HG03571 (cell line): ENCODE data around the gene TSR1.
A peak's percentile ranks its signal among the peaks of the same experiment; 100 is the strongest.

ENCODE experiments used
- ATAC-seq: cut with Tn5 transposase; IDR thresholded peaks from one replicate; pipeline ENCODE4 v1.9.1; 2021; ENCODE audit not compliant: unreplicated experiment

Gene TSR1

DNA sequence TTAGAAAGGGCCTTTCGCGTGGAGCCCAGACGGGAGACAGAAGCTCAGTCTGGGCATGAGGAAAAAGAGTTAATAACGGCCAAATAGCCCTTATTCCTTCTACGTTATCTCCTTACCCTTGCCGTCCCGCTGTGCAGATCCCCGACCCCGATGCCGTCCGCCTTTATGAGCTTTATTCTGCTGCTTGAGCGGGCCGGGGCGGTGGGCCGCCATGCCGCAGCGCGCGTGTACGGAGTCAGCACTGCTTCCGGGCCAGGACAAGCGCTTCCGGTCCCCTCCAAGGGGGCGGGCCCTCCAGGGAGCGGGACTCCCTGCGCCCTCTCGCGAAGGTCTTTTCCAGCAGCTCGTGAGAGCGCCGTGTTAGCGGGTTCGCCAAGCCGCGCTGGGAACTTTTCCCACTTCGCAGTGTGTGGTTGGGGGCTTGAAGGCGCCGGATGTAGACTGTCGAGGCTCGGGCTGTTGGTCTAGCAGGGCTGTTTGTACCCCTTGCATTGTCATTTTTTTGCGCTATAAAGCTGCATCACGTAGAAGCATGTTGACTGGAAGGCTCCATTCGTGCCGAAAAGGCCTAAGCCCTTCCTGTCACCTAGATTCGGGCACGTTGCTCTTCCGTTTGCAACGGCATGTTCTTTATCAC, at the start of gene TSR1:
TSR1 (minus strand) TSS at position 243 of the 637 bp plus-strand sequence; CDS start at position 213, 30 bp downstream.
- peak; percentile 67 for ATAC-seq

DNA sequence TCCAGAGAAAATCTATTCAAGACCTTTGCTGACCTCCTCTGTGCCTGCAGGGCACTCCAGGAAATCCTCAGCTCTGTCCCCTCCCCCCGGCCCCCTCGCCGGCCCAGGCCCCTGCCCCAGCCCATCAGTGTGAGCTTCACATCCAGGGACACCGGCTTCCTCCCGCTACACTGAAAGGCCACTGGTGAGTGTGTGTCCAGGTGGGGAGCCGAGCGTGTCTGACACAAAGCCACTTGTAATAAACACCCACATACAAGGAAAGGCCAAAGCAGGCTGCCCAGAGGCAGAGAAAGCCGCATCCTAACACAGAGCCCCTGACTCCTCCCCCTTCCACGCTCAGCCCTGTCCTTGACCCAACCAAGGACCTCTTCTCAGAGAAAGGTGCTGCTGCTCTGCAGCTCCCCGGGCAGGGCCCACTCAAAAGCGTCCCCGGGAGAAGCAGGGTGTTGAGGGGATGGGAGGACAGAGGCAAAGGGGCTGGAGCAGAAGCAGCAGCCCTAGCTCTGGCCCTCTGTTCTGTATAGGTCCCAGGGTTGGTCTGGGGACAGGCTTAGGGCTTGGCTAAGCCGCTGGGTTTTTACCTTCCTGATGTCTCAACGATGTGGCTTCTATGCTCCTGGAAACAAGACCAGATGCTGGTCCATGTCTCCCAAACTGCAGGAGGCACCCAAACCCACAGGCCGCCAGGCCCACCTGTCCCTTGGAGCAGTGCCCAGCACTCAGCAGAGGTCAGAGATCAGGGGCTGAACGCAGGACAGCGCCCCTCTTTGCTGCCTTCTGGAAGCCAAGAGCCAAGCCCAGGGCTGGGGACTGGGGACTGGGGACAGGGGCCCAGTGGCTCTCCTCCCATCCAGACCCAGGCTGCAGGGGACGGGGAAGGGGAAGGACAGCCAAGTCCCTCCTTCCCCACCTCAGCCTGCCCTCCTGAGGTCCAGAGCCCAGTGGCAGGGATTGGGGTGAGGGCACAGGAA, 49.3 kb upstream of the TSR1 start:
- ATAC-seq = no peak

DNA sequence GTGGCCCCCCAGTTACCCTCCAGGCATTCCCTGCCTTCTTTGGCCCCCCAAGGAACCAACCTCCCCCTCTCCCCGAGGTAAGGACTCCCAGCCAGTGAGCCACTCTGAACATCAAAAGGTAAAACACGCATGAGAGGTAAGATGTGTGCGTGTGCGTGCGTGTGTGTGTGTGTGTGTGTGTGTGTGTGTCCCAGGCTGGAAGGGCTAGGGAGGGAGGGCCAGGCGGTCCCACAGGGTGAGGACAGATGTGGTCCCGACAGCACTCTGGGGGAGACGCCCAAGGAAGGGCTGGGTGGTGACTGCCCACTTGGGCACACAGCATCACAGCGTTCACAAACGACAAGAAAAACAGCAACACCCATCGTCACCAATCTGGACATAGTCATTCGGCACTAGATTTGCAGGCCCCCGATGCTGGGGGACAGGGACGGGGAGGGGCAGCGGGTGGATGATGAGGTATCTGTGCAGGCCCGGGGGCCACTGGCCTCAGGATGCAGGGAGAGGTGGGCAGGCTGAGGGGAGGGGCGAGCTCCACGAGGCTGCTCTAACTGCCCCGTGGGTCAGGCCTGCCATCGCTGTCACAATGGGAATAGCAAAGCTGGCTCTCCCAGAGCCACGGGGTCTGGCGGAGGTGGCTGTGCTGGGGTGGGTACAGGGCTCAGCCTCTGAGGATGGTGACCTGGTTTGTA, 48.3 kb upstream of the TSR1 start:
- no peak for ATAC-seq

DNA sequence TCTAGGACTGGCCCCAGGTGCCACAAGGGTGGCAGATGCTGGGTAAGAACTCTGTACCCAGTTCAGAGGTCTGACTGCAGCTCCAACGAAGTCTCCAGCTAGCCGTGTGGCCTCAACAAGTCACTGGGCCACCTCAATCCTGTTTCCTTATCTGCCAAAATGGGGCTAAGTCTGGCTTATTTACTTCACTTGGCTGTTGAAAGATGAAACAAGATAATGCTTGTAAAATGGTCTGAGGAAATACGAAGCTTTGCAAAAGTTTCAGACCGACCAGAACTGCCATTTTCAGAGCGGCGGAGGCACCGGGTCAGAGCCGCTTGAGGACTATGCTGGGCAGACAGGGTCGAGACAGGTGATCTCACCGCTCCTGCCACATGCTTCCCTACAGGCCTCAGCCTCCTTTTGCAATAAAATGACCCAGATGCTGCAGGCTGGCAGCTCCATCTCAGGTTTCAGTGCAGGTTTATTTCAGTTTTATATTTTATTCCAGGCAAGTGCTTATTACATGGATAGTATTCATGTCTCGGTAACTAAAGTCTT, 47.4 kb upstream of the TSR1 start:
- no peak for ATAC-seq

DNA sequence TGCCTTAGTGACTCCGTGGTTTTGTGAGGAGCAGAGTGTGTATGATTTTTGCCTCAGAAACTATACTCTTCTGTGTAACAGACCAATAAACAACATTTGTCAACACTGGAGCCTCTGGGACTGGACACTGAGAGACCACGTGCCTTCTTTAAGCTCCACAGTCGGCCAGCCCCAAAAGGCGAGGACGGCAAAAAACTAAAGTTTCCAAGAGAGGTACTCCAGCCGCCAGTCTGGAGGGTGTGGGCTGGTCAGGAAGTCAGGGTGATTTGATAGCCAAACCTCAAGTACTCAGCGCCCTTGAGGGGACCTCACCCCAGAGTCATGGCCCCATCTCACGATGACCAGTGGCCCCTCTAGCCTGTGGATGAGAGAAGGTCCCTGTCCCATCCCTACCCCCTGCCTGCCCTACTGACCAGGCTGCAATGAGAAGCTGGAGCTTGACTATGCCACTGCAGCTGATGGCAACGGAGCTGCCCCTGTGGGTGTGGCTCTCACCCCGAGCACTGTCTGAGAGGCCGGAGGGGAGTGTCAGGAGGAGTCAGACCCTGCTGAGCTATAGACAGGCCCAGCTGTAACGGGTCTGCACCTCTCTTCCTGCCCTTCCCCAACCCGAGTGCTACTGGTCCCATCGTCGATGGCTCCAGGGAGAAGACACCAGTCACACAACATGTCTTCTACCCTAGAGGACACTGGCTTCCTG, 44.8 kb upstream of the TSR1 start:
- no peak for ATAC-seq

DNA sequence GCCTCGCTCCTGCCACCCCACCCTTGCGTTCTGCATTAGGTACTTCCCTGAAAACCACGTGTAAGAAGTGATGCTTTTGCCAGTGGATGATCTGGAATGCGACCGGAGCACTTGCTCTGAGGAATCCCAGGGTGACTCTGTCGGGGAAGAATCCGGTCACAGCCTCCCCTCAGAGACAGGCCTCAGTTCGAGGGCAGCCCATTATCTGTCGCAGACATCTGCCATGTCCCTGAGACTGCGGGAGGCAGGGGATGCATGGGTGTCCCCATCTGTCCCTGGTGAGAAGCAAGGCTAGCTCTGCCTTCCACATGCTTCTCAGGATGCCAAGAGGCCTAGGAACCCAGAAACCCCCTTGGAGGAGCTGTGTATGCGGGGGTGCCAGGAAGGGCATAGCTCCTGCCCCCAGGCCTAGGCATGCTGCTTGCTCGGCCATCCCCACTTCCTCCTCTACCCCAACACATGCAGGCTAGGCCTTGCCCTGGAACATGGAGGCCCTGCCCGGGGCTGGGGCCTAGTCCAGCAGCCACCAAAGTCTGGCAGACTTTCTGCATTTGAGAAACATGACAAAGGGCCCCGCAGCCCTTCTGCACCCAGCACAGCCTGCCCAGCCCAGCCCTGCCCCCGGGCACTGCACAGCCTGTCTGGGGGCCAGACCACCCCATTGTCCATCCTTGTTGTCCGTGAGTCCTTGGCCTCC, 44.1 kb upstream of the TSR1 start:
- no peak for ATAC-seq

DNA sequence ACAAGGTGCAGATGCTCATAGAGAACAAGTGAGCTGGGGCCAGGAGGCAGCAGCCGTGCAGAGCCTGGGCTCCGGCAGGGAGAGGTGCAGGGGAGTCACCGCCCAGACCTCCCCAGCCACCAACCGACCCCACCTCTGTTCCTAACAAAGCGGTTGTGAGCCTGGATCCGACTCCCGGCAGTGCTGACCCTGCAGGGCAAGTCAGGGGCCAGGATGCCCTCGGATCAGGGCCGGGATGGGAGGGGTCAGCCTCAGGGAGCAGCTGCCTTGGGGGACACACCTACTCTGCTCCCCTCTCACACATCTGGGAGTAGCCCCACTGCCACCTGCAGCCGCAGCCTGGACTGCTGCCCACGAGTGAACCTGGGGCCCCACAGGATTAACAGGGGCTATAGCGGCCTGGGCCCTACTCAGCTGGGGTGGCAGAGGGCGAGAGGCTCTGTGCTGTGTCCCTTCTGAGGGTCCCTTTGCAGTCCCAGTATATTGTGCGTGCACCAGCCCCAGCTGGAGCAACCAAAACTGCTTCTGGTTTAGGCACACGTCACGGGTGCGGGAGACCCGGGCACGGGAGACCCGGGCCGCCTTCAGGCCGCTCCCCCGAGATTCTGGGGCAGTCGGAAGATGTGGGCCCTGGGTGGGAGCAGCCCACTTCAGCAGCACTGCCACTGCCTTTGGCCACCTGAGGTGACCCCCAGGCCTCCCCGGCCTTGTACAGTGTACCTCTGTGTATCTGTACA, 43.4 kb upstream of the TSR1 start:
- no peak for ATAC-seq

DNA sequence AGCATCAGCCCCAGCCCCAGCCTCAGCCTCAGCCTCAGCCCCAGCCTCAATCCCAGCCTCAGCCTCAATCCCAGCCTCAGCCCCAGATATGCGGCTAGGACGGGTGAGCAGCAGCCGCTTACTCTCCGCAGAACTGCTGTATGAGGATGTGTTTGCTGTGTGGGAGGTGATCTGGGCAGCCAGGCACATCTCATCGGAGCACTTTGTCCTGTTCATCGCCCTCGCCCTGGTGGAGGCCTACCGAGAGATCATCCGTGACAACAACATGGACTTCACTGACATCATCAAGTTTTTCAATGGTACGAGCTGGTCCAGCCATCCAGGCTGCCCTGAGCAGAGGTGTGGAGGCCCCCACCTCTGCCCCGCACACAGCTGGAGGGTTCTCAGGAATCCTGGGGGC, 42.6 kb upstream of the TSR1 start:
- ATAC-seq = no peak

DNA sequence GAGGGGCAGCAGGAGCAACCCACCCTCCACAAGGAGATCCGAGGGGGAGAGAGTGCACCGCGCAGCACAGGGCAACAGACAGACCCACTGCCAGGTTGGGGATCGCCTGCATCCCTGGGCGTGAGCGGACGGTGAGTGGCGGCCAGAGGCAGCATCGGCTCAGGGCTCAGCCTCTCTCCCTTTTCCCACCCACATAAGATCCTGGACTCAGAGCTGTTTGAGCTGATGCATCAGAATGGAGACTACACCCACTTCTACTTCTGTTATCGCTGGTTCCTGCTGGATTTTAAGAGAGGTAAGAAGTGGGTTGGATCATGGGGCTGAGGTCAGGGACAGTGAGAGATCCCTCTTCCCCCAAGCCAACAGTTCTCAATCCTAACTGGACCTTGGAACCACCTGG, 41.4 kb upstream of the TSR1 start:
- no peak for ATAC-seq

DNA sequence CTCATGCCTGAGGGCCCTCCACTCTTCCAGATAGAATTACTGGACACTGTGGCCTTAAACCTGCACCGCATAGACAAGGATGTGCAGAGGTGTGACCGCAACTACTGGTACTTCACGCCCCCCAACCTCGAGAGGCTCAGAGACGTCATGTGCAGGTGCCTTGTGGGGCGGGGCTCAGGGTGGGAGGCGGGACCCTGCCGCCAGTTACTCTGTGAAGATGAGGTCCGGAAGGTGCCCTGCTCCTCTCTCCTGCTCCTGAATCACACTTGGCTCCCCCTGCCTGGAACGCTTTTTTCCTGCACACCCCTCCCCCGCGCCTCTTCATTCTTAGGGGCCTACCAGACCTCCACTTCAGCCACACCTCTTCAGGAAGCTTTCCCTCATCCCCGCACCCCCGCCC, 39.9 kb upstream of the TSR1 start:
- no peak for ATAC-seq

DNA sequence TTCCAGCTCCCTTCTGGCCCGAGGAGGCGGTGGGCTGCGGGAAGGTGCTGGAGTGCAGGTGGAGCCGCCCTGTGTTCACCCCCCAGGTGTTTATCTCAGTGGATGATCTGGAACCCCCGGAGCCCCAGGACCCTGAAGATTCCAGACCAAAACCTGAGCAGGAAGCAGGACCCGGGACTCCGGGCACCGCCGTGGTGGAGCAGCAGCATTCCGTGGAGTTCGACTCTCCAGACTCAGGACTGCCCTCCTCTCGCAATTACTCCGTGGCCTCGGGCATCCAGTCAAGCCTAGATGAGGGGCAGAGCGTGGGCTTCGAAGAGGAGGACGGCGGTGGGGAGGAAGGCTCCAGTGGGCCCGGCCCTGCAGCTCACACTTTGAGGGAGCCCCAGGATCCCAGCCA, 39.1 kb upstream of the TSR1 start:
- ATAC-seq = no peak

DNA sequence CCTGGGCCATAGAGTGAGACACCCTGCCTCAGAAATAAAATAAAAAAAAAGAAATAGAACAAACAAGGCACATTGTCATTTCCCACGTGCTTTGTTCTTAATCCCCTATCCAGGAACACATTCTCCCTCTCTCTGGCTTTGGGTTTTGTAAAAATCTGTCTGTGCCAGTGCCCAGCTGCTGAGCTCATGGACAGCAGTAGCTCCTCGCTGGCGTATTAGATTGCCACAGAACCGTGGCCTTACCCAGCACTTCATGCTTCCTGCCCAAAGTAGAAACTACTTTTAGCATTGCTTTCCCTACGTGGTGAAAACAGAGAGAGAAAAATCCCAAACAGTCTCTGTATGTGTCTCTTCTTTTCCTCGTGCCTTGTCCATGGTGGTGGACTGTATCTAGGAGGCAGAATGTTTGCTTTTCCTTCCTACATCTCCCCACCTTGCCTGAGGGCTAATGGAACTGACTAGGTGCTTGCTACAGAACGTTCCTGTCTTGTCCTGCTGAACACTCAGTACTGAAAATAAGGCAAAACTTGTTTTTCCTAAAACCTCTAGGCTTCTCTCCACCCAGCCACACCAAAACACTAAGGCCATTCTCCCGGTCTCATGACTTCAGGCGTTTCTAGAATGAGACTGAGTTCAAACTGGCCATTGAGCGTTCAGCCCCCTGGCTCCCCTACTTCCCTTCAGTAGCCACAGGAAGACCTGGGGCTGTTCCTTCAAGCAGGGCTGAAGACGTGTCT, 38.5 kb upstream of the TSR1 start:
- no peak for ATAC-seq

DNA sequence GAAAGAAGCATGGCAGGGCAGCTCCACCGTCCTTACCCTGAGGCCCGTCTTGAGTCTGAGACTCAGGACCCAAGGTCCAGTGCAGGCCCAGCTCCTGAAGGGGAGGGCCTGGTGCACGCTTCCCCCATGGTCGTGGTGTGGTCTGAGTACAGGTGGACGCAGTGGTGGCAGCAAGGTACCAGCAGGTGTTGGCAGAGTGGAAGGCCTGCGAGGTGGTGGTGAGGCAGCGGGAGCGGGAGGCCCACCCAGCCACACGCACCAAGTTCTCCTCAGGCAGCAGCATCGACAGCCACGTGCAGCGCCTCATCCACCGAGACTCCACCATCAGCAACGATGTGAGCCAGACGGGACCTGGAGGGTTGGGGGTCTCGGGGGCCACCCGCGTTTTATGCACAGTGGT, 36.9 kb upstream of the TSR1 start:
- ATAC-seq = no peak

DNA sequence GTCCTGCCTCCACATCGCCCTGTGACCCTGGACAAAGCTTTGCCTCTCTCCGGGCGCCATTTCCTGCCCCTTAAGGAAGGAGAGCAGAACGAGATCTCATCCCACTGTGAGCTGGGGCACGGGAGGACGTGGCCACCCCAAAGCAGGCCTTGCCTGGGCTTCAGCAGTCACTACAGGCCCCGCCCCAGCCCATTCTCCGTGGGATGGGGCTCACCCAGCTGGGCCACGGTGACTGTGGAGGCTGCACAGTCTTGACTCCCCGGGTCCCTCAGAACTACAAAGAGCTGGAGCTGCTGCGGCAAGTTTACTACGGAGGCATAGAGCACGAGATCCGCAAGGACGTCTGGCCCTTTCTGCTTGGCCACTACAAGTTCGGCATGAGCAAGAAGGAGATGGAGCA, 36.4 kb upstream of the TSR1 start:
- no peak for ATAC-seq

DNA sequence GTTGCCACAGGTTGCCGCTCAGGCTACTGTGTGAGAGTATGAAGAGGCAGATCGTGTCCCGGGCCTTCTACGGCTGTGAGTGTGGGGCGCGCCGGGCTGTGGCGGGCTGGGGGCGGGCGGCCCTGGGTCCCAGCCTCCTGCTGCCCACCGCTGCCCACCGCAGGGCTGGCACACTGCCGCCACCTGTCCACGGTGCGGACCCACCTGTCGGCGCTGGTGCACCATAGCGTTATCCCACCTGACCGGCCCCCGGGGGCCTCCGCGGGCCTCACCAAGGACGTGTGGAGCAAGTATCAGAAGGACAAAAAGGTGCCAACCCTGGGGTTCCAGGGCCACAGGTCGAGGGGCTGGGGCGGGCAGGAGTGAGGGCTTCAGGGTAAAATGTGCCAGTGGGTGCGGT, 35.9 kb upstream of the TSR1 start:
- ATAC-seq = no peak

DNA sequence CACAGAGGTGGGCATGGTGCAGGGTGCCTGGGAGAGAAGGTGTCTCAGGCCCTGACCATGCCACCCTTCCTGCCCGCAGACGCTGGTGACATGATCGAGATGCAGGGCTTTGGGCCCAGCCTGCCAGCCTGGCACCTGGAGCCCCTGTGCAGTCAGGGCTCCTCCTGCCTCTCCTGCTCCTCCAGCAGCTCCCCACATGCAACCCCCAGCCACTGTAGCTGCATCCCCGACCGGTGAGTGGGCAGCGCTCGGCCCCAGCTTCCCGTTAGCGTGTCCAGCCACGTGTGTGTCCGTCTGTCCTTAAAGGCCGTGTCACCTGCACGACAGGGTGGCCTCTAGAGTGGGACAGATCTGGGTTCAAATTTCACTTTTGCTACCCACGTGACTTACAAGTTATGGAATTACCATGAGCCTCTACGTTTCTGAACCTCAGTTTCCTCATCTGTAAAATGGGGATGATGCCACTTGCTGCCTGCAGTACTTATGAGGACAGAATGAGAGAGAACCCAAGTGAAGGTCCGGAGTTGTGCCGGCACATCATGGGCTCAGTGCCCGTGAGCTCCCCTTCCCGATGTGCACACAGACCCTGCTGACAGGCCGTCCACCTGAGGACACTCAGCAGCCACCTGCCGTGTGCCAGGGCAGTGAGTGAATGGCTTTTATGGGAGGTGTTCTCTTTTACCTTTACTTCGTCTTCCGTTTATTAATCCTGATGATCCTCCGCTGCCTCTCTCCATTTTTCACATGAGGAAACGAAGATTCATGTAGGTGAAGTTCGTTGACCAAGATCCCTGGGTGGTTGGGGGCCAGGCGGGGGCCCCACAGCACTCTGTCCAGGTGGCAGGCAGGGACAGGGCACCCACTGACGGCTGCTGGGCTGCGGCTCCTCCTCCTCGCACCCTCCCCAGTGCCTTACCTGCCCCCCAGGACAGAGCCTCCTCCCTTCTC, 35.2 kb upstream of the TSR1 start:
- no peak for ATAC-seq

DNA sequence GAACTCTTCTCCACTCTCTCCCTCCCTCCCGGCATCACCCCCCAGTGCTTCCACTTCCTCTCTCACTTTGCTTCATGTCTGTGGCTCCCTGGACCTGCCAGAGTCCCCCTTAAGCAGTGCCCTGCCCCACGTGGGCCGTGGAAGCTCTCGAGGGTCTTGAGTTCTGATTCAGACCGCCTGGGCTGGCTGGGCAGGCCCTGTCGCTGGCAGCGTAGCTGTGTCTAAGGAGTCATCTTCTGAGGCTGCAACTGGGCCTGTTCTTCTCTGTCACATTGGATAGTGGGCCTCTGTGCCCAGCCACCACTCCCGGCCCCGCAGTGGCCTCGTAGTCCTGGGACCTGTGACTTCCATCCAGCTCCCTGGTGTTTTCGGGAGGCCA, 33.9 kb upstream of the TSR1 start:
- ATAC-seq = no peak
